CD14-positive monocyte (primary cell): ENCODE results near the gene ATP11A. TPM values are rescaled to one million over a fixed set of nuclear protein-coding genes. Genes with fewer than 3 reads are reported as not detected.

Experiments used
- DNase-seq, 3 donors: peaks; one replicate each; pipeline ENCODE4 v3.0.0-alpha.2; 2011 to 2022
- H2AFZ ChIP-seq: 2 replicates; pipeline ENCODE4 v1.6.0; 2012; ENCODE audit warnings: mild to moderate bottlenecking, low read depth, low read length, inconsistent platforms; ENCODE audit not compliant: insufficient read depth, poor library complexity, severe bottlenecking
- H3K27ac ChIP-seq, 2 donors: 1 replicate in 1 of 2; 2 replicates in 1 of 2; pipeline ENCODE4 v1.5.1; 2012 to 2013; ENCODE audit warnings: low read length in 2 of 2, control low read depth in 1 of 2, inconsistent platforms in 1 of 2, low read depth in 1 of 2, mild to moderate bottlenecking in 1 of 2
- H3K27me3 ChIP-seq, 2 donors: one replicate each; pipeline versions ENCODE4 v1.6.0 to v1.6.1; 2011 to 2013; ENCODE audit warnings: low read length in 2 of 2; ENCODE audit not compliant: control insufficient read depth in 2 of 2, insufficient read depth in 2 of 2
- H3K36me3 ChIP-seq, 2 donors: replicated peaks in 1 of 2; 1 replicate in 1 of 2; 2 replicates in 1 of 2; pipeline versions ENCODE4 v1.5.1 to v1.6.1; 2012 to 2013; ENCODE audit warnings: low read length in 2 of 2, control low read depth in 1 of 2, inconsistent platforms in 1 of 2, mild to moderate bottlenecking in 1 of 2; ENCODE audit not compliant: insufficient read depth in 2 of 2, control insufficient read depth in 1 of 2
- H3K4me1 ChIP-seq, 2 donors: 1 replicate in 1 of 2; 2 replicates in 1 of 2; pipeline versions ENCODE4 v1.5.1 to v1.6.1; 2012 to 2013; ENCODE audit warnings: low read length in 2 of 2, control low read depth in 1 of 2, inconsistent platforms in 1 of 2, mild to moderate bottlenecking in 1 of 2, moderate library complexity in 1 of 2; ENCODE audit not compliant: insufficient read depth in 2 of 2, control insufficient read depth in 1 of 2
- H3K4me2 ChIP-seq: replicated peaks from 2 replicates; pipeline ENCODE3; 2012; ENCODE audit warnings: low read length, moderate library complexity, mild to moderate bottlenecking; ENCODE audit not compliant: poor library complexity, severe bottlenecking; ENCODE audit errors: extremely low read depth
- H3K4me3 ChIP-seq, 3 experiments: fragments of 200-600 bp in 1 of 3; sonication (generic) in 1 of 3; replicated peaks in 1 of 3; 1 replicate in 2 of 3; 2 replicates in 1 of 3; pipeline ENCODE4 v1.5.1; 2011 to 2013; ENCODE audit warnings: low read length in 3 of 3, mild to moderate bottlenecking in 3 of 3, control low read depth in 2 of 3, low read depth in 2 of 3, inconsistent platforms in 1 of 3, moderate library complexity in 1 of 3
- H3K79me2 ChIP-seq: 2 replicates; pipeline ENCODE4 v1.6.0; 2012; ENCODE audit warnings: mild to moderate bottlenecking, control low read depth, inconsistent platforms, low read length, moderate library complexity; ENCODE audit not compliant: insufficient read depth
- H3K9ac ChIP-seq: 2 replicates; pipeline ENCODE4 v1.6.0; 2017; ENCODE audit warnings: low read length, mild to moderate bottlenecking; ENCODE audit not compliant: insufficient read depth, poor library complexity, severe bottlenecking
- H3K9me3 ChIP-seq, 2 donors: replicated peaks in 1 of 2; 1 replicate in 1 of 2; 2 replicates in 1 of 2; pipeline versions ENCODE4 v1.5.1 to v1.6.1; 2012 to 2013; ENCODE audit warnings: low read length in 2 of 2, control low read depth in 1 of 2; ENCODE audit not compliant: control insufficient read depth in 1 of 2, insufficient read depth in 1 of 2
- H4K20me1 ChIP-seq: 2 replicates; pipeline ENCODE4 v1.6.0; 2012; ENCODE audit warnings: mild to moderate bottlenecking, low read length, control low read depth, moderate library complexity; ENCODE audit not compliant: insufficient read depth
- H3K27ac Mint-ChIP-seq, 7 donors: one replicate each; pipeline ENCODE4 v1.8.0; 2020; ENCODE audit warnings: mild to moderate bottlenecking in 7 of 7, mixed read lengths in 7 of 7, moderate library complexity in 6 of 7, inconsistent platforms in 2 of 7
- H3K27me3 Mint-ChIP-seq, 3 donors: one replicate each; pipeline ENCODE4 v1.8.0; 2021 to 2022; ENCODE audit warnings: low read depth in 3 of 3, mild to moderate bottlenecking in 3 of 3, mixed read lengths in 3 of 3, moderate library complexity in 3 of 3, inconsistent platforms in 1 of 3
- H3K36me3 Mint-ChIP-seq, 2 donors: one replicate each; pipeline ENCODE4 v1.8.0; 2020; ENCODE audit warnings: mixed read lengths in 2 of 2, inconsistent platforms in 1 of 2, mild to moderate bottlenecking in 1 of 2
- H3K4me1 Mint-ChIP-seq: one replicate; pipeline ENCODE4 v1.8.0; 2020; ENCODE audit warnings: mild to moderate bottlenecking, mixed read lengths
- H3K4me3 Mint-ChIP-seq, 2 donors: one replicate each; pipeline ENCODE4 v1.8.0; 2020; ENCODE audit warnings: mild to moderate bottlenecking in 2 of 2, mixed read lengths in 2 of 2, moderate library complexity in 1 of 2
- H3K9me3 Mint-ChIP-seq, 7 donors: one replicate each; pipeline ENCODE4 v1.8.0; 2020 to 2022; ENCODE audit warnings: mixed read lengths in 7 of 7, mild to moderate bottlenecking in 6 of 7, moderate library complexity in 6 of 7, inconsistent platforms in 2 of 7
- CTCF ChIP-seq: fragments of 200-600 bp; IDR thresholded peaks from one replicate; pipeline ENCODE4 v1.8.0; 2022; ENCODE audit warnings: antibody characterized with exemption, mild to moderate bottlenecking
- WGBS: methylation state at CpG from one replicate; pipeline ENCODE4 v1.1.5; 2013; ENCODE audit warnings: missing lambda C conversion rate; ENCODE audit not compliant: insufficient coverage; 5-methylcytosine and 5-hydroxymethylcytosine counted together
- intact Hi-C, 2 donors: fragments of 100-400 bp; cut with micrococcal nuclease; formaldehyde crosslinking; loops; one replicate each; pipeline versions ENCODE4 v1.15.0 to v1.15.1; 2023
- polyA plus RNA-seq, 3 donors: library from polyadenylated mRNA; depleted of rRNA in 1 of 3; unstranded in 2 of 3; stranded (reverse) in 1 of 3; fragments of 300-500 nt in 2 of 3; fragments of >200 nt in 1 of 3; fragmentation: Illumina TruSeq in 2 of 3; gene quantifications; 1 replicate in 2 of 3; 2 replicates in 1 of 3; pipeline ENCODE4 v1.2.3, GENCODE V29; 2012 to 2021

The ATP11A gene
- polyA plus RNA-seq, 3 donors: 7.2 to 45.4 (median 7.6) TPM

DNA sequence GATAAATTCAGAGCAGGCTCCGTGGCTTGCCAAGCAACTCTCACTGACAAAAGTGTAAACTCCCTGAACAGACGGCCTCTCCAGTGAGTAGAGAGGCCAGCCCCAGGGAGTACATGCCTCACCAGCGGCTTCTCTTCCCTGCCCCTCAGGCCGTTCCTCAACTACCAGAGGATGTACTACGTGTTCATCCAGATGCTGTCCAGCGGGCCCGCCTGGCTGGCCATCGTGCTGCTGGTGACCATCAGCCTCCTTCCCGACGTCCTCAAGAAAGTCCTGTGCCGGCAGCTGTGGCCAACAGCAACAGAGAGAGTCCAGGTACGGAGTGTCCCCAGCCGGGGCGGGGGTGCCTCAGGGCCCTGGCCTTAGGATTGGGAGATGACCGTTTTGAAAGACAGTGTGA, 185.8 kb downstream of the ATP11A start:
- peaks cover 83 to 87% of the 10 kb centered on the region in 2 donors for H3K36me3 Mint-ChIP-seq
- intact Hi-C loops: loop anchor here in 1 of 2 donors (2.0 kb wide), 1 partner anchor 235 kb away; no protein-coding TSS in a partner anchor
- peaks cover 0 to 3% (median 0%) of the 10 kb centered on the region in 7 donors for H3K9me3 Mint-ChIP-seq
- DNase-seq: no peak
- Histone ChIP-seq H3K9ac (no peak overlapping the region), H3K4me3 (no peak overlapping the region), H4K20me1 (peaks cover 54% of the 10 kb centered on the region), H3K4me2 (no peak overlapping the region), H3K4me1 (no peaks in the 10 kb centered on the region), H3K27me3 (peaks cover 0 to 9% of the 10 kb centered on the region in 2 donors), H2AFZ (no peak overlapping the region), H3K9me3 (no peaks in the 10 kb centered on the region), H3K36me3 (peaks cover 76 to 93% of the 10 kb centered on the region in 2 donors), H3K27ac (no peak overlapping the region), H3K79me2 (no peaks in the 10 kb centered on the region)
- peaks cover 13 to 24% (median 19%) of the 10 kb centered on the region in 3 donors for H3K27me3 Mint-ChIP-seq
- no peak overlapping the region for H3K4me3 Mint-ChIP-seq
- 96% methylated on average over 14 of the region's 15 CpGs for WGBS
- TF ChIP-seq CTCF: no peak
- no peak overlapping the region for H3K27ac Mint-ChIP-seq
- H3K4me1 Mint-ChIP-seq: peaks cover 19% of the 10 kb centered on the region

- intact Hi-C loops: no loop called here
- no peak overlapping the region for H3K4me3 Mint-ChIP-seq
- peaks cover 76 to 93% of the 10 kb centered on the region in 2 donors for H3K36me3 ChIP-seq
- peaks cover 0 to 6% of the 10 kb centered on the region in 2 donors for H3K27me3 ChIP-seq
- no peak overlapping the region for H3K27ac ChIP-seq
- H3K4me3 ChIP-seq: no peak overlapping the region
- TF ChIP-seq CTCF: no peak
- H3K4me2 ChIP-seq: no peak overlapping the region
- no peaks in the 10 kb centered on the region for H3K79me2 ChIP-seq
- 90% methylated on average over 7 of the region's 15 CpGs for WGBS
- H3K9ac ChIP-seq: no peak overlapping the region
- peaks cover 19% of the 10 kb centered on the region for H3K4me1 Mint-ChIP-seq
- no peak overlapping the region for H2AFZ ChIP-seq
- no peaks in the 10 kb centered on the region for H3K9me3 Mint-ChIP-seq
- peaks cover 54% of the 10 kb centered on the region for H4K20me1 ChIP-seq
- peak overlapping the region in 1 of 7 donors; percentile 69 for H3K27ac Mint-ChIP-seq
- H3K4me1 ChIP-seq: no peaks in the 10 kb centered on the region
- peaks cover 11 to 18% (median 15%) of the 10 kb centered on the region in 3 donors for H3K27me3 Mint-ChIP-seq
- no peaks in the 10 kb centered on the region for H3K9me3 ChIP-seq
- no peak for DNase-seq
- H3K36me3 Mint-ChIP-seq: peaks cover 79 to 87% of the 10 kb centered on the region in 2 donors
Measured at GRCh38 chr13:112876305-112877000, 186.6 kb downstream of the ATP11A start.
